H1 (cell line): Measurements from ENCODE around the gene CRTC1. TPM values are rescaled to one million over a fixed set of nuclear protein-coding genes. Genes with fewer than 3 reads are reported as not detected.

ENCODE experiments used
- CTCF ChIA-PET: fragments of 300-600 bp; sonication (Branson Sonifier 250); formaldehyde crosslinking; loops from one replicate; lab custom pipeline; 2021; ENCODE audit not compliant: partially characterized antibody; lab: Charles Lee
- POLR2A ChIA-PET: fragments of 300-600 bp; sonication (Branson Sonifier 250); formaldehyde crosslinking; loops from one replicate; lab custom pipeline; 2021; ENCODE audit warnings: inconsistent platforms; ENCODE audit not compliant: partially characterized antibody; lab: Charles Lee
- DNase-seq, 2 experiments: peaks; one replicate each; pipeline versions ENCODE4 v3.0.0 to v3.0.0-alpha.2; 2010 to 2022; ENCODE audit warnings: low spot score in 2 of 2, low read depth in 1 of 2, mixed read lengths in 1 of 2
- FAIRE-seq: peaks from 2 replicates; lab custom pipeline; 2011; peaks lifted over from hg19 to GRCh38; lab: Jason Lieb, UNC
- H2AFZ ChIP-seq: 2 replicates; pipeline ENCODE4 v1.8.1; 2012; ENCODE audit warnings: low read length, inconsistent platforms
- H2AK5ac ChIP-seq: 2 replicates; pipeline ENCODE4 v1.6.1; 2013; ENCODE audit warnings: low read depth, low read length
- H2BK120ac ChIP-seq: replicated peaks from 2 replicates; pipeline ENCODE3; 2013; ENCODE audit warnings: low read depth, low read length, inconsistent platforms
- H2BK12ac ChIP-seq: 2 replicates; pipeline ENCODE4 v1.6.1; 2013; ENCODE audit warnings: low read depth, low read length
- H2BK15ac ChIP-seq: 2 replicates; pipeline ENCODE4 v1.6.1; 2013; ENCODE audit warnings: low read length
- H2BK20ac ChIP-seq: 2 replicates; pipeline ENCODE4 v1.6.1; 2013; ENCODE audit warnings: low read length
- H2BK5ac ChIP-seq: 2 replicates; pipeline ENCODE4 v1.6.1; 2013; ENCODE audit warnings: low read depth, low read length
- H3K14ac ChIP-seq: 2 replicates; pipeline ENCODE4 v1.6.1; 2013; ENCODE audit warnings: inconsistent platforms; ENCODE audit not compliant: insufficient read length
- H3K18ac ChIP-seq: 2 replicates; pipeline ENCODE4 v1.6.1; 2013; ENCODE audit warnings: low read length; ENCODE audit errors: extremely low read depth
- H3K23ac ChIP-seq: 2 replicates; pipeline ENCODE4 v1.6.1; 2013; ENCODE audit warnings: inconsistent platforms; ENCODE audit not compliant: insufficient read length
- H3K23me2 ChIP-seq: 2 replicates; pipeline ENCODE4 v1.6.1; 2013; ENCODE audit warnings: low read depth, low read length
- H3K27ac ChIP-seq: 2 replicates; pipeline ENCODE4 v1.6.1; 2011; ENCODE audit warnings: low read depth, low read length, inconsistent platforms
- H3K27me3 ChIP-seq, 4 experiments: replicated peaks in 1 of 4; 1 replicate in 1 of 4; 2 replicates in 3 of 4; pipeline versions ENCODE4 v1.6.1 to v1.8.1; 2011 to 2013; ENCODE audit warnings: low read length in 3 of 4, mild to moderate bottlenecking in 3 of 4, inconsistent platforms in 2 of 4, mixed read lengths in 2 of 4, moderate library complexity in 1 of 4; ENCODE audit not compliant: control insufficient read depth in 3 of 4, insufficient read depth in 3 of 4; ENCODE audit errors: extremely low read depth in 1 of 4
- H3K36me3 ChIP-seq, 4 experiments: 2 replicates each; pipeline versions ENCODE4 v1.6.1 to v1.8.1; 2011 to 2013; ENCODE audit warnings: mild to moderate bottlenecking in 4 of 4, low read length in 3 of 4, moderate library complexity in 2 of 4, control low read depth in 1 of 4, inconsistent platforms in 1 of 4; ENCODE audit not compliant: insufficient read depth in 4 of 4, control insufficient read depth in 2 of 4
- H3K4ac ChIP-seq: replicated peaks from 2 replicates; pipeline ENCODE3; 2013; ENCODE audit warnings: low read length, low read depth, mixed read lengths, inconsistent platforms; ENCODE audit not compliant: insufficient read length
- H3K4me1 ChIP-seq, 4 experiments: replicated peaks in 1 of 4; 1 replicate in 1 of 4; 2 replicates in 3 of 4; pipeline versions ENCODE4 v1.6.1 to v1.8.1; 2011 to 2013; ENCODE audit warnings: low read length in 3 of 4, inconsistent platforms in 2 of 4, mixed read lengths in 1 of 4; ENCODE audit not compliant: insufficient read depth in 4 of 4, control insufficient read depth in 3 of 4
- H3K4me2 ChIP-seq, 2 experiments: 2 replicates each; pipeline versions ENCODE4 v1.6.1 to v1.8.1; 2011 to 2013; ENCODE audit warnings: low read depth in 2 of 2, low read length in 2 of 2, control low read depth in 1 of 2, inconsistent platforms in 1 of 2, mild to moderate bottlenecking in 1 of 2; ENCODE audit not compliant: insufficient read depth in 1 of 2
- H3K4me3 ChIP-seq, 4 experiments: fragments of 200-600, 300-600 bp in 1 of 4; sonication (generic), shearing (Covaris generic), sonication (Bioruptor Twin) in 1 of 4; 2 replicates each; pipeline versions ENCODE4 v1.5.1 to v1.8.1; 2011 to 2016; ENCODE audit warnings: low read length in 4 of 4, low read depth in 3 of 4, control low read depth in 2 of 4, inconsistent platforms in 2 of 4, mild to moderate bottlenecking in 2 of 4, mixed read lengths in 1 of 4, moderate library complexity in 1 of 4; ENCODE audit not compliant: insufficient read depth in 2 of 4; ENCODE audit errors: extremely low read depth in 1 of 4
- H3K56ac ChIP-seq: replicated peaks from 2 replicates; pipeline ENCODE3; 2013; ENCODE audit warnings: low read depth, mild to moderate bottlenecking, mixed read lengths, low read length, inconsistent platforms; ENCODE audit not compliant: insufficient read length
- H3K79me1 ChIP-seq: 2 replicates; pipeline ENCODE4 v1.6.1; 2013; ENCODE audit warnings: low read depth, low read length, control low read depth
- H3K79me2 ChIP-seq, 2 experiments: 2 replicates each; pipeline versions ENCODE4 v1.6.1 to v1.8.1; 2012 to 2013; ENCODE audit warnings: low read length in 2 of 2, mild to moderate bottlenecking in 2 of 2, inconsistent platforms in 1 of 2; ENCODE audit not compliant: insufficient read depth in 2 of 2, control insufficient read depth in 1 of 2
- H3K9ac ChIP-seq, 4 experiments: replicated peaks in 1 of 4; 1 replicate in 1 of 4; 2 replicates in 3 of 4; pipeline versions ENCODE4 v1.6.1 to v1.8.1; 2011 to 2013; ENCODE audit warnings: low read depth in 3 of 4, low read length in 3 of 4, control low read depth in 2 of 4, mild to moderate bottlenecking in 2 of 4, moderate library complexity in 2 of 4, inconsistent platforms in 1 of 4; ENCODE audit errors: extremely low read depth in 1 of 4
- H3K9me3 ChIP-seq, 2 experiments: 2 replicates each; pipeline versions ENCODE4 v1.6.1 to v1.8.1; 2012 to 2013; ENCODE audit warnings: mild to moderate bottlenecking in 2 of 2, moderate library complexity in 2 of 2, control low read depth in 1 of 2, inconsistent platforms in 1 of 2, low read depth in 1 of 2, low read length in 1 of 2, mixed read lengths in 1 of 2; ENCODE audit not compliant: insufficient read depth in 2 of 2
- H4K20me1 ChIP-seq, 2 experiments: replicated peaks in 1 of 2; 2 replicates each; pipeline versions ENCODE3 to v1.8.1; 2011 to 2013; ENCODE audit warnings: inconsistent platforms in 2 of 2, low read length in 2 of 2, mild to moderate bottlenecking in 1 of 2; ENCODE audit not compliant: insufficient read depth in 2 of 2, control insufficient read depth in 1 of 2
- H4K5ac ChIP-seq: 2 replicates; pipeline ENCODE4 v1.6.1; 2013; ENCODE audit warnings: low read length, low read depth, mixed read lengths, inconsistent platforms; ENCODE audit not compliant: insufficient read length
- H4K8ac ChIP-seq: 2 replicates; pipeline ENCODE4 v1.8.0; 2013; ENCODE audit warnings: mild to moderate bottlenecking, moderate library complexity, low read length, inconsistent platforms; ENCODE audit not compliant: insufficient read depth; ENCODE audit errors: extremely low read depth
- H4K91ac ChIP-seq: replicated peaks from 2 replicates; pipeline ENCODE3; 2013; ENCODE audit warnings: low read length, mixed read lengths, inconsistent platforms; ENCODE audit not compliant: insufficient read length
- RNF2 ChIP-seq: fragments of 200-900, 300-1000 bp; sonication (generic); IDR thresholded peaks from 2 replicates; pipeline ENCODE4 v1.7.1; 2016; ENCODE audit warnings: borderline replicate concordance, low read depth, mild to moderate bottlenecking, antibody characterized with exemption, low read length; ENCODE audit not compliant: poor library complexity, severe bottlenecking; ENCODE audit errors: missing control alignments
- WGBS, 2 experiments: shearing (Covaris generic) in 1 of 2; methylation state at CpG; one replicate each; pipeline versions ENCODE4 v1.1.6 to v1.1.7; 2013 to 2015; ENCODE audit warnings: low lambda C conversion rate in 2 of 2, mixed read lengths in 2 of 2, inconsistent platforms in 1 of 2, low coverage in 1 of 2, missing lambda C conversion rate in 1 of 2; ENCODE audit not compliant: insufficient replicate concordance in 2 of 2, insufficient coverage in 1 of 2, insufficient read length in 1 of 2; ENCODE audit errors: extremely low coverage in 1 of 2, missing lambda C conversion rate in 1 of 2; 5-methylcytosine and 5-hydroxymethylcytosine counted together
- polyA plus RNA-seq, 7 experiments: library from polyadenylated mRNA; depleted of rRNA in 3 of 7; stranded (reverse) in 5 of 7; unstranded in 2 of 7; fragments of >200 nt in 5 of 7; fragments of 200-250 nt in 2 of 7; gene quantifications; 1 replicate in 5 of 7; 2 replicates in 1 of 7; 4 replicates in 1 of 7; pipeline versions ENCODE4 v1.2.1 to v1.2.3, GENCODE V29; 2011 to 2013; ENCODE audit warnings: missing spikeins in 2 of 7, mixed read lengths in 2 of 7
- total RNA-seq: library from RNA; stranded (reverse); fragmentation: NEBNext Ultra II Directional; extraction: Animal tissue kit (Norgen Biotek cat#: 25700); gene quantifications from 2 replicates; pipeline ENCODE4 v1.2.1, GENCODE V29; 2021

CRTC1 gene
- total and polyA plus RNA-seq, 2 of the 8 experiments (the other 6 are each of a cell fraction or from before 2014, with no cell fraction given): 2.9 to 8.5 TPM

- Histone ChIP-seq H3K56ac (no peak overlapping the region), H3K79me2 (no peaks in the 10 kb centered on the region), H2BK15ac (no peak overlapping the region), H3K27me3 (peaks cover 0 to 19% (median 11%) of the 10 kb centered on the region in 4 experiments; a peak in 5 of 7 replicates), H2BK20ac (no peak overlapping the region), H3K36me3 (no peaks in the 10 kb centered on the region), H2AK5ac (no peak overlapping the region), H3K9ac (no peak overlapping the region), H3K14ac (no peak overlapping the region), H3K18ac (no peak overlapping the region), H3K79me1 (no peaks in the 10 kb centered on the region), H3K4me1 (peaks cover 0 to 2% (median 0%) of the 10 kb centered on the region in 4 experiments; a peak in 2 of 7 replicates), H3K9me3 (no peaks in the 10 kb centered on the region), H3K27ac (no peak overlapping the region), H4K20me1 (peaks cover 0 to 9% of the 10 kb centered on the region in 2 experiments), H2AFZ (no peak overlapping the region), H3K4me3 (no peak overlapping the region), H3K23me2 (peaks cover 11% of the 10 kb centered on the region; the same call in 1 of the 2 replicates), H4K91ac (no peak overlapping the region), H3K4ac (no peak overlapping the region), H3K4me2 (no peak overlapping the region), H2BK120ac (no peak overlapping the region), H2BK5ac (no peak overlapping the region), H3K23ac (no peak overlapping the region), H2BK12ac (no peak overlapping the region), H4K8ac (peak overlapping the region; percentile 16; the same call in 1 of the 2 replicates), H4K5ac (no peak overlapping the region)
- CTCF ChIA-PET: interaction anchor here (0.6 to 0.7 kb wide), 2 partner anchors 213 to 744 kb away, joined by 3 read pairs; no protein-coding TSS in a partner anchor
- 91% methylated on average over 15 of the region's 15 CpGs; no CpG with 5 or more reads in 1 of the 2 experiments for WGBS, 2 experiments
- no peak for DNase-seq
- TF ChIP-seq RNF2: no peak
- no peak for FAIRE-seq
- POLR2A ChIA-PET: interaction anchor here (0.7 kb wide), 1 partner anchor 8 kb away, joined by 4 read pairs; no protein-coding TSS in a partner anchor
These were observed 120.7 kb downstream of the CRTC1 start for GRCh38 chr19:18804139-18804601.
